T-helper 1 cell treated with Interleukin-12 subunit alpha and Interleukin-12 subunit beta and Interleukin-4 antibody, amounts not matched to agents 30 μg/mL and 1 μg/mL, for 36 hours (primary cell): ENCODE data around the gene RPA3.

Source experiments
- H3K27ac Mint-ChIP-seq: one replicate; pipeline ENCODE4 v1.8.0; 2021; ENCODE audit warnings: mild to moderate bottlenecking, mixed read lengths
- H3K27me3 Mint-ChIP-seq: one replicate; pipeline ENCODE4 v1.8.0; 2021; ENCODE audit warnings: low read depth, mixed read lengths
- H3K36me3 Mint-ChIP-seq: one replicate; pipeline ENCODE4 v1.8.0; 2021; ENCODE audit warnings: low read depth, mixed read lengths
- H3K4me1 Mint-ChIP-seq: one replicate; pipeline ENCODE4 v1.8.0; 2021; ENCODE audit warnings: low read depth, mixed read lengths
- H3K4me3 Mint-ChIP-seq: one replicate; pipeline ENCODE4 v1.8.0; 2021; ENCODE audit warnings: mild to moderate bottlenecking, moderate library complexity, mixed read lengths
- H3K9me3 Mint-ChIP-seq: one replicate; pipeline ENCODE4 v1.8.0; 2021; ENCODE audit warnings: mixed read lengths

RPA3 gene

DNA sequence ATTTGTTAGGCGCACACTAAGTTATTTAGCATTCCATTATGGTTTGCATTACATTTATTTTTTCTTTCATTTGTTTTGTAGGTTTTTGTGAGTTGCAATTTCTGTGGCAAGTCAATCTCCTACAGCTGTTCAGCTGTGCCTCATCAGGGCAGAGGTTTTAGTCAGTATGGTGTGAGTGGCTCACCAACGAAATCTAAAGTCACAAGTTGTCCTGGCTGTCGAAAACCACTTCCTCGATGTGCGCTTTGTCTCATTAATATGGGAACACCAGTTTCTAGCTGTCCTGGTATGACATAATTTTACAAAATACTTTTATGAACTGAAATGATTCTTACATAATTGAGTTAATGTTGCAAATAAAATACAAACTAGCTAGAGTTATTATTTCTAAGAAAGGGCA lies 122.2 kb downstream of the RPA3 start:
- peaks cover 23% of the 10 kb centered on the region for H3K36me3 Mint-ChIP-seq
- no peak overlapping the region for H3K27ac Mint-ChIP-seq
- H3K9me3 Mint-ChIP-seq: peaks cover 15% of the 10 kb centered on the region
- H3K27me3 Mint-ChIP-seq: no peaks in the 10 kb centered on the region
- peaks cover 2% of the 10 kb centered on the region for H3K4me1 Mint-ChIP-seq
- no peak overlapping the region for H3K4me3 Mint-ChIP-seq

DNA sequence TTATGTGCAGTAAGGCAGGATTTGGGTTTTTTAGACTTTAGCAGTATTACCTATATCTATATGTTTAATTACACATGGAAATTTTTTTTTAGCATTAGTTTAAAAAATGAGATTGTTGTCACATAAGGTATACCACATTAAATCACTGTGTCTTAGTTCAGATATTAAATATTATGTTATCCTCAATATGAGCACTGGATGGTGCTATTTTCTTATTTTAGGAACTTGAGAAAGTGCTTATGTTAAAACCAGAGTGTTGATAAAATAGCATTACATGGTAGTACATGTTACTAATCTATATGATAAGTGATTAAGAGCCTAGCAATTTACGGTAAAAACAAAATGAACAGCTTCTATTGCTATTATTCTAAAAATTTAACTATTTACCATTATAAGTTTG lies 123.0 kb downstream of the RPA3 start:
- no peak overlapping the region for H3K4me3 Mint-ChIP-seq
- H3K36me3 Mint-ChIP-seq: peaks cover 21% of the 10 kb centered on the region
- H3K27ac Mint-ChIP-seq: no peak overlapping the region
- H3K27me3 Mint-ChIP-seq: no peaks in the 10 kb centered on the region
- peaks cover 5% of the 10 kb centered on the region for H3K4me1 Mint-ChIP-seq
- peaks cover 8% of the 10 kb centered on the region for H3K9me3 Mint-ChIP-seq
